Measurements from ENCODE around the gene SPRR5.

- no peak for TF ChIP-seq CTCF (IDR thresholded peaks at IDR 0.05)
- TF ChIP-seq ZFX (IDR thresholded peaks at IDR 0.05; ENCODE audit: borderline replicate concordance), result no peak
These were observed 15.9 kb downstream of the SPRR5 start for GRCh38 chr1:152962876-152963415.

All from 22Rv1 (cell line).